Measurements from ENCODE around the gene TTC28. TPM values are rescaled to one million over a fixed set of nuclear protein-coding genes. Genes with fewer than 3 reads are reported as not detected.

The TTC28 gene
- total RNA-seq, 4 donors from 2014 or later: 35.1 to 138 (median 50.8) TPM

- WGBS, 2 donors (ENCODE audit: low coverage in 1 of 2): 72 to 77% methylated on average over 3 of the region's 3 CpGs
- Histone ChIP-seq H3K27me3 (no peaks in the 10 kb centered on the region), H3K9me3 (no peaks in the 10 kb centered on the region), H3K27ac (no peak overlapping the region), H3K4me3 (no peak overlapping the region), H3K4me1 (peaks cover 0 to 4% (median 0%) of the 10 kb centered on the region in 3 donors), H3K36me3 (no peaks in the 10 kb centered on the region)
- no peak for TF ChIP-seq POLR2AphosphoS5 (IDR thresholded peaks at IDR 0.05)
- TF ChIP-seq, protein P1, sequence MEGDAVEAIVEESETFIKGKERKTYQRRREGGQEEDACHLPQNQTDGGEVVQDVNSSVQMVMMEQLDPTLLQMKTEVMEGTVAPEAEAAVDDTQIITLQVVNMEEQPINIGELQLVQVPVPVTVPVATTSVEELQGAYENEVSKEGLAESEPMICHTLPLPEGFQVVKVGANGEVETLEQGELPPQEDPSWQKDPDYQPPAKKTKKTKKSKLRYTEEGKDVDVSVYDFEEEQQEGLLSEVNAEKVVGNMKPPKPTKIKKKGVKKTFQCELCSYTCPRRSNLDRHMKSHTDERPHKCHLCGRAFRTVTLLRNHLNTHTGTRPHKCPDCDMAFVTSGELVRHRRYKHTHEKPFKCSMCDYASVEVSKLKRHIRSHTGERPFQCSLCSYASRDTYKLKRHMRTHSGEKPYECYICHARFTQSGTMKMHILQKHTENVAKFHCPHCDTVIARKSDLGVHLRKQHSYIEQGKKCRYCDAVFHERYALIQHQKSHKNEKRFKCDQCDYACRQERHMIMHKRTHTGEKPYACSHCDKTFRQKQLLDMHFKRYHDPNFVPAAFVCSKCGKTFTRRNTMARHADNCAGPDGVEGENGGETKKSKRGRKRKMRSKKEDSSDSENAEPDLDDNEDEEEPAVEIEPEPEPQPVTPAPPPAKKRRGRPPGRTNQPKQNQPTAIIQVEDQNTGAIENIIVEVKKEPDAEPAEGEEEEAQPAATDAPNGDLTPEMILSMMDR (IDR thresholded peaks at IDR 0.05): no peak
- no peak for TF ChIP-seq POLR2A (IDR thresholded peaks at IDR 0.05)
- TF ChIP-seq EP300 (IDR thresholded peaks at IDR 0.05): no peak
- no peak for ATAC-seq
Observed at GRCh38 chr22:28597665-28598064, 82.0 kb downstream of the TTC28 start.

DNA sequence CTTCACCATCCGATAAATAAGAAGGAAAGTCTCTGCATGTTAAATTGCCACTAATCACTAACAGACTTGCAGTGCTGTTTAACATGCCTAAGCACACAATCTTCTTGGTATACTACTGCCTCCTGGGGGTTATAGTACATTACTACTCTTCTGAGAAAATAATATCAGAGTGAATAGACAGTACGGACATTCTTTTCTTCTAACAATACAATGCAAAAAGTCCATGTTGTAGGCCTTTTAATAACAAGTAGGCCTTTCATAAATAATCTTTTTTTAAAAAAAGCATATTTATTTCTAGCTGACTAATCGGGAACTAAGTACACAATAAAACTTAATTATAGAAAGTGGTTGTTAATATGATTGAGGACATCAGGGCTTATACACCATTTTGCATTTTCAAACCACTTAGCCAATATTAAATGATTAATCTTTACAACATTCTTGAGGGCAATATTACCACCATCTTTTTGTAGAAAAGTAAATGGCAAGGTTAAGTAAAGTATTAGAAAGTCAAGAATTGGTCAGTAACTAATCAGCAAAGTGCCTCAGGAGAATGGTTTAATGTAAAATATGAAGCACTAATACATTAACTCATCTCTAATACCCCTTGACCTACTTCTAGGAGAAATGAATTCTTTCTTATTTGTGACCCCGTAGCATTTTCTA lies 84.7 kb downstream of the TTC28 start:
- no peak for TF ChIP-seq POLR2AphosphoS5 (IDR thresholded peaks at IDR 0.05)
- TF ChIP-seq, protein P1 (IDR thresholded peaks at IDR 0.05): peak; percentile 50 to 89 (median 79)
- ATAC-seq: peak; percentile 81
- 18 to 19% methylated on average over 4 of the region's 4 CpGs for WGBS, 2 donors (ENCODE audit: low coverage in 1 of 2)

GRCh38 chr22:28594076-28594796 lies 85.4 kb downstream of the TTC28 start:
- H3K4me1 ChIP-seq: peaks cover 0 to 4% (median 0%) of the 10 kb centered on the region in 3 donors
- no peaks in the 10 kb centered on the region for H3K36me3 ChIP-seq
- H3K27me3 ChIP-seq: no peaks in the 10 kb centered on the region
- no peak overlapping the region for H3K27ac ChIP-seq
- 48 to 56% methylated on average over 2 of the region's 2 CpGs for WGBS, 2 donors (ENCODE audit: low coverage in 1 of 2)
- no peak overlapping the region for H3K4me3 ChIP-seq
- no peaks in the 10 kb centered on the region for H3K9me3 ChIP-seq
- peak; percentile 13 for ATAC-seq
- no peak for TF ChIP-seq POLR2AphosphoS5 (IDR thresholded peaks at IDR 0.05)
- TF ChIP-seq, protein P1 (IDR thresholded peaks at IDR 0.05): no peak
- no peak for TF ChIP-seq EP300 (IDR thresholded peaks at IDR 0.05)
- TF ChIP-seq POLR2A (IDR thresholded peaks at IDR 0.05): no peak

More for the DNA sequence above, 84.7 kb downstream of the TTC28 start:
- Histone ChIP-seq H3K4me3 (no peak overlapping the region), H3K36me3 (no peaks in the 10 kb centered on the region), H3K27ac (no peak overlapping the region), H3K4me1 (peaks cover 0 to 4% (median 0%) of the 10 kb centered on the region in 3 donors), H3K27me3 (no peaks in the 10 kb centered on the region), H3K9me3 (no peaks in the 10 kb centered on the region)

- Histone ChIP-seq H3K27me3 (no peaks in the 10 kb centered on the region), H3K9me3 (no peaks in the 10 kb centered on the region), H3K4me1 (peaks cover 0 to 4% (median 0%) of the 10 kb centered on the region in 3 donors), H3K27ac (no peak overlapping the region), H3K36me3 (no peaks in the 10 kb centered on the region), H3K4me3 (no peak overlapping the region)
- no peak for TF ChIP-seq EP300 (IDR thresholded peaks at IDR 0.05)
- TF ChIP-seq, protein P1 (IDR thresholded peaks at IDR 0.05): no peak
- no peak for TF ChIP-seq POLR2AphosphoS5 (IDR thresholded peaks at IDR 0.05)
- TF ChIP-seq POLR2A (IDR thresholded peaks at IDR 0.05): no peak
- 86 to 90% methylated on average over 2 to 3 of the region's 3 CpGs for WGBS, 2 donors (ENCODE audit: low coverage in 1 of 2)
- no peak for ATAC-seq
Observed at GRCh38 chr22:28593299-28593698, 86.3 kb downstream of the TTC28 start.

Measured in gastroesophageal sphincter (tissue), 4 donors.